BE2C (cell line): ENCODE measurements around the gene POMP.
"Not testable (repeated sequence)": the region's sequence is repeated elsewhere in the genome, so short reads cannot be mapped to it uniquely, and the experiment has no call there.

Source experiments
- DNase-seq: peaks from one replicate; pipeline ENCODE4 v3.0.0-alpha.2; 2020
- H3K27me3 ChIP-seq: fragments of 250-450 bp; sonication (Bioruptor Pico); 2 replicates; pipeline ENCODE4 v1.5.1; 2020; ENCODE audit warnings: mild to moderate bottlenecking
- H3K36me3 ChIP-seq: fragments of 250-450 bp; sonication (Bioruptor Pico); 2 replicates; pipeline ENCODE4 v1.5.1; 2020; ENCODE audit warnings: mild to moderate bottlenecking
- H3K4me1 ChIP-seq: fragments of 250-450 bp; sonication (Bioruptor Pico); 2 replicates; pipeline ENCODE4 v1.5.1; 2020
- H3K4me3 ChIP-seq: 2 replicates; pipeline ENCODE4 v1.5.1; 2011; ENCODE audit warnings: low read depth, low read length
- H3K9me3 ChIP-seq: fragments of 250-450 bp; sonication (Bioruptor Pico); 2 replicates; pipeline ENCODE4 v1.5.1; 2020
- TF ChIP-seq, protein P1 (sequence below): IDR thresholded peaks from 2 replicates; pipeline ENCODE4 v1.5.1; 2012; ENCODE audit warnings: mild to moderate bottlenecking, low read depth, low read length

Gene POMP

DNA sequence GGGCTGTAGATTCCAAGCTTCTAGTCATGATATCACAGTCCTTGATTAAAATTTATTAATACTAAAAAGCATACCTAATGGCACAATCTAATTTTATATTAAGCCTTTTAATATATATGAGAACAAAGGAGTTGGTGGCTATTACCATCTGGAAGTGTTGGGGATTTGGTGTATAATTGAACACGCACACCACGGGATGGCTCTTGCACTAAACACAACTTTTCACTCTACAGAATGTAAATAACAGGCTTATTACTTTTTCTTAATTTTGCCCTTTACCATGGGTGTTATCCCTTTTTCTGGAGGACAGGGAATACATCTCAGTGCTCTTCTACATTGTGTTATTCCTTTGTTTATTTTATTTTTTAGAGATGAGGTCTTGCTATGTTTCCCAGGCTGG is 21.6 kb downstream of the POMP start:
- no peak for DNase-seq
- TF ChIP-seq, protein P1, sequence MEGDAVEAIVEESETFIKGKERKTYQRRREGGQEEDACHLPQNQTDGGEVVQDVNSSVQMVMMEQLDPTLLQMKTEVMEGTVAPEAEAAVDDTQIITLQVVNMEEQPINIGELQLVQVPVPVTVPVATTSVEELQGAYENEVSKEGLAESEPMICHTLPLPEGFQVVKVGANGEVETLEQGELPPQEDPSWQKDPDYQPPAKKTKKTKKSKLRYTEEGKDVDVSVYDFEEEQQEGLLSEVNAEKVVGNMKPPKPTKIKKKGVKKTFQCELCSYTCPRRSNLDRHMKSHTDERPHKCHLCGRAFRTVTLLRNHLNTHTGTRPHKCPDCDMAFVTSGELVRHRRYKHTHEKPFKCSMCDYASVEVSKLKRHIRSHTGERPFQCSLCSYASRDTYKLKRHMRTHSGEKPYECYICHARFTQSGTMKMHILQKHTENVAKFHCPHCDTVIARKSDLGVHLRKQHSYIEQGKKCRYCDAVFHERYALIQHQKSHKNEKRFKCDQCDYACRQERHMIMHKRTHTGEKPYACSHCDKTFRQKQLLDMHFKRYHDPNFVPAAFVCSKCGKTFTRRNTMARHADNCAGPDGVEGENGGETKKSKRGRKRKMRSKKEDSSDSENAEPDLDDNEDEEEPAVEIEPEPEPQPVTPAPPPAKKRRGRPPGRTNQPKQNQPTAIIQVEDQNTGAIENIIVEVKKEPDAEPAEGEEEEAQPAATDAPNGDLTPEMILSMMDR = no peak
- Histone ChIP-seq H3K4me1 (no peaks in the 10 kb centered on the region), H3K4me3 (no peak overlapping the region), H3K9me3 (no peaks in the 10 kb centered on the region), H3K36me3 (peaks cover 27% of the 10 kb centered on the region), H3K27me3 (no peaks in the 10 kb centered on the region)

DNA sequence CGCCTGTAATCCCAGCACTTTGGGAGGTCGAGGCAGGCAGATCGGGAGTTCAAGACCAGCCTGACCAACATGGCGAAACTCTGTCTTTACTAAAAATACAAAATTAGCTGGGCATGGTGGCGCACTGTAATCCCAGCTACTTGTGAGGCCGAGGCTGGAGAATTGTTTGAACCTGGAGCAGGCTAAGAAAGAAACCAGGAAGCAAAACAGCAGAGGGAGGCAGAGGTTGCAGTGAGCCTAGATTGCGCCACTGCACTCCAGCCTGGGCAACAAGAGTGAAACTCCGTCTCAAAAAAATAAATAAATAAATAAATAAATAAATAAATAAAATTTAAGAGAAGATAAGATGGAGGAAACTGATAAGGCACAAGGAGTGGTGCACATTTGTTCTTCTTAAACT is 24.2 kb downstream of the POMP start:
- DNase-seq, H3K4me3 ChIP-seq, H3K4me1 ChIP-seq, H3K27me3 ChIP-seq, H3K36me3 ChIP-seq, H3K9me3 ChIP-seq: not testable (repeated sequence)

DNA sequence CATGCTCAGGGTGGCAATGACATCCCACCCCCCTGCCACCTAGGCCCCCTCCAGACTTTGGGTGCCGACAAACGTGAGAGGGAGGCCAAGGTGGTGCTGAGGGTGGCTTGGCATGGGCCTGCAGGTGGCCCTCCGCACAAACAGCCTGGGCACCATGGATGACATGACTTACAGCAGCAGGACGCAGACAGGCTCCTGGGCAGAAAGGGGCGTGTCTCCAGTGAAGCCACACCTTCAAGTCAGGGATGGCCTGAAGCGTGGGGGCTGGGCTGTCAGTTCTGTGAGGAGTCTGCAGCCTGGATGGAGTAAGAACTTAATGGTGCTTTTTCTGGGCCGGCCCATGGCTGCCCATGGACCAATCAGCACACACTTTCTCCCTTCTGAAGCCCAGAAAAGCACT is 25.3 kb downstream of the POMP start:
- Histone ChIP-seq H3K4me1 (no peaks in the 10 kb centered on the region), H3K36me3 (0 out of 2 replicates have a peak, but pooled peaks cover 2% of the 10 kb centered on the region), H3K27me3 (no peaks in the 10 kb centered on the region), H3K9me3 (no peaks in the 10 kb centered on the region; the same call in 1 of the 2 replicates), H3K4me3 (no peak overlapping the region)
- DNase-seq = peak; percentile 73
- TF ChIP-seq, protein P1 = no peak

DNA sequence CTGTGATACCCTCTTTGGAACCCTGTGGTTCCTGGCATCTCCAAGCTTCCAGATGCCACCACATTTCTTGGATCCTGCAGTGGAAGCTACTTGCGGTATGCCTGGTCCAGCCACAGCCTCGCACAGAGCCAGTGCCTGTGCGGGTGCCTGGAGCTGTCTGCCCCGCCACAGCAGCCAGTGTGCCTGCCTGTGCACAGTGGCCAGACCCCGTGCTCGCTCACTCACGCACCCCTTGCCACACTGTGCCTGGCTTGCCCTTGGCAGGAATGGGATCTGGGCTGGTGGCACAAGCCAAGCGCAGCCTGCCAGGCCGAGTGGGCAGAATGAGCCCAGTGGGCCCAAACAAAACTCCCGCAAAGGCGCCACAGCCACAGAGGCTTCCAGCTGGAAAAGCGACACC is 26.2 kb downstream of the POMP start:
- Histone ChIP-seq H3K9me3 (no peaks in the 10 kb centered on the region; the same call in 1 of the 2 replicates), H3K27me3 (no peaks in the 10 kb centered on the region), H3K4me1 (no peaks in the 10 kb centered on the region), H3K4me3 (no peak overlapping the region), H3K36me3 (0 out of 2 replicates have a peak, but pooled peaks cover under 1% of the 10 kb centered on the region)
- DNase-seq = no peak
- TF ChIP-seq, protein P1 = no peak

GRCh38 chr13:28685892-28686291 is 27.0 kb downstream of the POMP start:
- no peaks in the 10 kb centered on the region for H3K36me3 ChIP-seq
- no peak for DNase-seq
- no peaks in the 10 kb centered on the region; the same call in 1 of the 2 replicates for H3K9me3 ChIP-seq
- H3K27me3 ChIP-seq = no peaks in the 10 kb centered on the region
- H3K4me1 ChIP-seq = no peaks in the 10 kb centered on the region
- no peak overlapping the region for H3K4me3 ChIP-seq
- TF ChIP-seq, protein P1 = no peak

- not testable (repeated sequence) for DNase-seq, H3K4me1 ChIP-seq, H3K27me3 ChIP-seq, H3K9me3 ChIP-seq, H3K4me3 ChIP-seq, H3K36me3 ChIP-seq
Measured at GRCh38 chr13:28693605-28694491, 34.9 kb downstream of the POMP start.

GRCh38 chr13:28697441-28697840 is 38.5 kb downstream of the POMP start:
- Histone ChIP-seq H3K4me1 (peaks cover 3% of the 10 kb centered on the region), H3K36me3 (peaks cover 7% of the 10 kb centered on the region; the same call in 1 of the 2 replicates), H3K27me3 (no peaks in the 10 kb centered on the region), H3K4me3 (no peak overlapping the region), H3K9me3 (no peaks in the 10 kb centered on the region; the same call in 1 of the 2 replicates)
- no peak for DNase-seq
- TF ChIP-seq, protein P1 = no peak
